Mesendoderm (in vitro differentiated cells): Measurements from ENCODE around the gene LMX1A.

Experiments
- DNase-seq: peaks from one replicate; pipeline ENCODE4 v3.0.0; 2013
- H2AK5ac ChIP-seq: 2 replicates; pipeline ENCODE4 v1.6.1; 2013; ENCODE audit warnings: low read length, inconsistent platforms
- H2BK120ac ChIP-seq: 2 replicates; pipeline ENCODE4 v1.6.1; 2013; ENCODE audit warnings: low read depth, mild to moderate bottlenecking, low read length, moderate library complexity, mixed read lengths
- H2BK15ac ChIP-seq: replicated peaks from 2 replicates; pipeline ENCODE4 v1.6.1; 2013; ENCODE audit warnings: low read depth, mild to moderate bottlenecking, moderate library complexity
- H2BK5ac ChIP-seq: 2 replicates; pipeline ENCODE4 v1.6.1; 2013; ENCODE audit warnings: low read length, inconsistent platforms
- H3K18ac ChIP-seq: 2 replicates; pipeline ENCODE4 v1.6.1; 2013; ENCODE audit warnings: mild to moderate bottlenecking, low read length, mixed read lengths
- H3K23ac ChIP-seq: one replicate; pipeline ENCODE4 v1.6.1; 2013; ENCODE audit warnings: low read length
- H3K27ac ChIP-seq: 2 replicates; pipeline ENCODE4 v1.5.1; 2013; ENCODE audit warnings: low read depth, mild to moderate bottlenecking, inconsistent platforms, low read length, moderate library complexity
- H3K27me3 ChIP-seq: 2 replicates; pipeline ENCODE4 v1.6.1; 2013; ENCODE audit warnings: low read length, control low read depth, mild to moderate bottlenecking, inconsistent platforms; ENCODE audit not compliant: insufficient read depth, poor library complexity
- H3K36me3 ChIP-seq: 2 replicates; pipeline ENCODE4 v1.6.1; 2013; ENCODE audit warnings: low read length, inconsistent platforms; ENCODE audit not compliant: control insufficient read depth, insufficient read depth
- H3K4ac ChIP-seq: one replicate; pipeline ENCODE4 v1.6.1; 2013; ENCODE audit warnings: low read depth, mild to moderate bottlenecking, low read length, moderate library complexity
- H3K4me1 ChIP-seq: 2 replicates; pipeline ENCODE4 v1.6.1; 2013; ENCODE audit warnings: low read depth, low read length, inconsistent platforms; ENCODE audit not compliant: control insufficient read depth
- H3K4me2 ChIP-seq: 2 replicates; pipeline ENCODE4 v1.6.1; 2013; ENCODE audit warnings: low read length
- H3K4me3 ChIP-seq: 2 replicates; pipeline ENCODE4 v1.5.1; 2013; ENCODE audit warnings: mild to moderate bottlenecking, low read length
- H3K56ac ChIP-seq: one replicate; pipeline ENCODE4 v1.6.1; 2013; ENCODE audit warnings: low read length
- H3K79me1 ChIP-seq: 2 replicates; pipeline ENCODE4 v1.6.1; 2013; ENCODE audit warnings: low read length, inconsistent platforms
- H3K79me2 ChIP-seq: 2 replicates; pipeline ENCODE4 v1.6.1; 2013; ENCODE audit warnings: mild to moderate bottlenecking, low read length; ENCODE audit not compliant: control insufficient read depth, insufficient read depth
- H3K9ac ChIP-seq: 2 replicates; pipeline ENCODE4 v1.6.1; 2013; ENCODE audit warnings: low read length, inconsistent platforms
- H4K5ac ChIP-seq: one replicate; pipeline ENCODE4 v1.6.1; 2013; ENCODE audit warnings: low read length
- H4K8ac ChIP-seq: one replicate; pipeline ENCODE4 v1.6.1; 2013; ENCODE audit warnings: low read depth, mild to moderate bottlenecking, control low read depth, low read length, moderate library complexity
- WGBS: extraction: QIAGEN DNeasy Blood & Tissue Kit; methylation state at CpG from one replicate; pipeline ENCODE4 v1.1.7; 2013; ENCODE audit warnings: low lambda C conversion rate, missing lambda C conversion rate; ENCODE audit not compliant: insufficient coverage; ENCODE audit errors: extremely low coverage; 5-methylcytosine and 5-hydroxymethylcytosine counted together

Gene LMX1A

DNA sequence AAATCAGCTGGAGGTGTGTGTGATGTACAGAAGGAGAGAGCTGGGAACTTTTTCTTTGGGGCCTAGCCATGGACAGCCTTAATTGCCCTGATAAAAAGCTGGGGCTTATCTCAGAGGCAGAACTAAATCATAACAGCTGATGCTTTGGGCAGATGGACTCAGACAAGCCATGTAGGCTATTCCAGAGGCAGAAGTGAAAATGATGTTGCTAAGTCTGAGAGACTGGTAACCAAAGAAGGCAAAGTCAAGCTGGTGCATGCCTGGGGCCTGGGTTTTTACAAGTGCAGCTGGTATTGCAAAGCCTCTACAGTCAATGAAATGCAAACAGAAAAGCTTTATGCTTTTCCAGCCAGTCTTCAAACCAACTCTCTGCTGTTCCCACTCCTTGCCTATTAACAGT lies 39.0 kb upstream of the LMX1A start:
- no peaks in the 10 kb centered on the region for H3K27me3 ChIP-seq
- H3K79me2 ChIP-seq, result no peaks in the 10 kb centered on the region
- no peak overlapping the region for H3K18ac ChIP-seq
- no peak overlapping the region for H3K4ac ChIP-seq
- no peak overlapping the region for H2AK5ac ChIP-seq
- no peak overlapping the region for H4K5ac ChIP-seq
- H3K79me1 ChIP-seq, result no peaks in the 10 kb centered on the region
- no peak overlapping the region for H4K8ac ChIP-seq
- no peaks in the 10 kb centered on the region for H3K36me3 ChIP-seq
- peaks cover 2% of the 10 kb centered on the region for H3K4me1 ChIP-seq
- DNase-seq, result no peak
- no peak overlapping the region for H2BK15ac ChIP-seq
- no peak overlapping the region for H3K4me3 ChIP-seq
- H2BK5ac ChIP-seq, result no peak overlapping the region
- no peak overlapping the region for H3K27ac ChIP-seq
- H3K23ac ChIP-seq, result no peak overlapping the region
- no peak overlapping the region for H3K56ac ChIP-seq
- H3K4me2 ChIP-seq, result no peak overlapping the region
- no peak overlapping the region for H2BK120ac ChIP-seq
- H3K9ac ChIP-seq, result no peak overlapping the region

DNA sequence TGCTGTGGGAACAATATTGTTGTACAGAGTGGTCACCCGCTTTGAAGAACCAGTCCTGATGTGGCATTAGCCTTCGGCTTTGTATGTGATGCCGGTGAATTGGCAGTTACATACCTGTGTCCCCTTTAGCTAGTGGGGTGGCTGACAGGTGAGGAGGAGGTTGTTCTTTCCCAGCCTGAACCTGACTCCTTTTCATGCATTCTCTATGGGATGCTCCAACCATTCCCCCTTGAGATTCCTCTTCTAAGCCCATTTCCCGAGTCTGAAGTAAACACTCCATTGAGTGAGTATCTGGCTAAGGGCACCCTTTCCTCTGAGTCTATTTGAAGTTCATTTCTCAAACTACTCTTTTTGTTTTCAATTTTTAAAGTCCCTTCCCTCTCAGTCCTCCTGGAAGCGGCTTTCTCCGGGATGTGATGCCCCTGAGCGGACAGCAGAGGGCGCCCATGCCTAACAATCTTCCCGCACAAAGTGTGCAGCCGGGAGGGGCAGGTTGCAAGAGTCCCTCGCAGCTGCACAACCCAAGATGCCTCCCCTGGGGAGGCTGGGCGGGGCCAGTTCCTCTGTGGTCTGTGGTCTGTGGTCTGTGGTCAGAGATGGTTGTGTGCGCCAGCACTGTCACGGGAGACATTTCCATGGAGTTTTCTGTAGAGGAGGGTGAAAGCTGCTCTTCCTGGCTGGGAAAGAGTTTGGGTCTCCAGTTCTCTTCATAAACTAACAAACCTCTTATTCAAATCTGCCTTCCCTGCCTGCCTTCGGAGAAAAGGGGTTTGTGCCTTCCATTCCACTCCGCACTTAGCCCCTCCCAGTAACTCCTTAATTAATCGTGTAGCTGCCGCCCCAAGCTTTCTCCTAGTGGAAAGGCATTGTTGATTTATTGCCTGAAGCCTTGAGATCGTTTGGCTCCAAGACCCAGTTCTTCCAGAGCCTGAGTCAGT lies 36.4 kb upstream of the LMX1A start:
- H2AK5ac ChIP-seq, result no peak overlapping the region
- no peak overlapping the region for H2BK120ac ChIP-seq
- peaks cover 2% of the 10 kb centered on the region for H3K4me1 ChIP-seq
- no peak overlapping the region for H4K8ac ChIP-seq
- no peaks in the 10 kb centered on the region for H3K27me3 ChIP-seq
- peak overlapping the region; percentile 18 for H3K4me2 ChIP-seq
- no peak overlapping the region for H2BK15ac ChIP-seq
- H3K23ac ChIP-seq, result no peak overlapping the region
- no peak overlapping the region for H3K56ac ChIP-seq
- no peak overlapping the region for H2BK5ac ChIP-seq
- no peaks in the 10 kb centered on the region for H3K79me2 ChIP-seq
- H3K18ac ChIP-seq, result no peak overlapping the region
- H3K4me3 ChIP-seq, result no peak overlapping the region
- no peak overlapping the region for H3K27ac ChIP-seq
- peak; percentile 85 for DNase-seq
- no peaks in the 10 kb centered on the region for H3K79me1 ChIP-seq
- H3K36me3 ChIP-seq, result no peaks in the 10 kb centered on the region
- peak overlapping the region; percentile 13 for H3K9ac ChIP-seq
- H3K4ac ChIP-seq, result no peak overlapping the region
- H4K5ac ChIP-seq, result no peak overlapping the region
- no CpG with 5 or more reads among the region's 19 CpGs for WGBS

DNA sequence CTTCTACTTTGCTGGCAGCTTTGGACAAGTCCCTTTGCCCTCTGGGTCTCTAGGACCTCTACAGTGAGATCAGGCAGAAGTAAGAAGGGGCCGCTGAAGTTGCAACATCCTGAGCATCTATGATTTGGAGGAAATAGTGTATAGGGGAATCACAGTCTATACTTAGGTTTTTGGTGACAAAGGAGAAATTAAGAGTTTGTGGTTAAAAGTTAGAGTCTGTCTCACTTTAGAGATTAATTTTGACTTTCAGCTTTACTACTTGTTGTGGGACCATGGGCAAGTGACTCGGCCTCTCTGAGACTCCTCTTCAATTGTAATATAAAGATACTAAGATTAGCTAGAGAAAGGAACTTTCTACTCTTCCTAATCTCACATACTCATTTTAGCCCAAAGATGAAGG lies 33.1 kb upstream of the LMX1A start:
- Histone ChIP-seq H3K36me3 (no peaks in the 10 kb centered on the region), H2BK15ac (no peak overlapping the region), H2BK5ac (no peak overlapping the region), H3K23ac (no peak overlapping the region), H3K4me2 (no peak overlapping the region), H3K4ac (no peak overlapping the region), H3K79me2 (no peaks in the 10 kb centered on the region), H3K56ac (no peak overlapping the region), H3K9ac (no peak overlapping the region), H3K18ac (no peak overlapping the region), H2BK120ac (no peak overlapping the region), H2AK5ac (no peak overlapping the region), H3K27me3 (peaks cover 2% of the 10 kb centered on the region), H3K79me1 (no peaks in the 10 kb centered on the region), H3K4me3 (no peak overlapping the region), H4K8ac (no peak overlapping the region), H3K4me1 (no peaks in the 10 kb centered on the region), H4K5ac (no peak overlapping the region), H3K27ac (no peak overlapping the region)
- WGBS, result no CpG with 5 or more reads among the region's 2 CpGs
- no peak for DNase-seq

DNA sequence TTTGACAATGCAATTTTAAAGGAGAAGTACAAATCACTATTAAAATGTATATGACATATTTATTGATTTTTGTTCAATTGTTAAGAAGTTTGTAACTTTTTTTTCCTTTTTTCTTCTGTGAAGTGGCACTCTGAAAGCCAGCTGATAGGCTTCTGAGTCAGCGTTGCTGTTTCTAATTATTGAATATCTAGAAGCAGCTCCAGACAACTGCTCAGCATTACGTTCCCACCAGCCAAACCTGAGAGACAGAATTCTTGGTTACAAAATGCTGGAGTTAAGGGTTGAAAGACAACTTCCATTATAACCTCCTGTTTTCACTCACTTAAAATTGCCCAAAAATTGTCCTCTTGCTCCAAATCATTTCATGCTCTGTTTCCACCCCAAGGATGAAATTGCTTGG lies 31.4 kb upstream of the LMX1A start:
- Histone ChIP-seq H3K36me3 (no peaks in the 10 kb centered on the region), H3K9ac (no peak overlapping the region), H4K5ac (no peak overlapping the region), H3K79me2 (no peaks in the 10 kb centered on the region), H2BK120ac (no peak overlapping the region), H3K4me3 (no peak overlapping the region), H2BK15ac (no peak overlapping the region), H3K23ac (no peak overlapping the region), H3K27ac (no peak overlapping the region), H3K79me1 (no peaks in the 10 kb centered on the region), H3K4me2 (no peak overlapping the region), H2BK5ac (no peak overlapping the region), H3K4me1 (no peaks in the 10 kb centered on the region), H4K8ac (no peak overlapping the region), H2AK5ac (no peak overlapping the region), H3K56ac (no peak overlapping the region), H3K18ac (no peak overlapping the region), H3K27me3 (peaks cover 2% of the 10 kb centered on the region), H3K4ac (no peak overlapping the region)
- WGBS, result no CpG with 5 or more reads among the region's 2 CpGs
- DNase-seq, result no peak

DNA sequence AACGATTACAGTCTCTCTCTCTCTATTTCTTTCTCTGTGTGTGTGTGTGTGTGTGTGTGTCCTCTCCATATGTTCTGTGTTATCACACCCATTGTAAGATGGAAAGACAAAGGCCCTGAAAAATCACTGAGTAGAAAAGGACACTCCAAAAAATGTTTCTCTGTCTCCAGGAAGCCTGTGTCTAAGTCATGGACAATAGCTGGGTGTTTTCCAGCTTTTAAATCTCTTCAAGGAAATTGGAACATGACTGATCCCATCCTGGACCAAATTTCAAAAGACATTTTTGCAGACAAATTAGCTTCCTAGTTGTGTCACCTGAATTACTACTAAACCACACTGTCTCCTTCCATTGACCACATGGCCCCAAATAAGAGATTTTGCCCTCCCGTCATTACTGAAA lies 31.0 kb upstream of the LMX1A start:
- Histone ChIP-seq H3K27me3 (peaks cover 2% of the 10 kb centered on the region), H3K56ac (no peak overlapping the region), H2BK5ac (no peak overlapping the region), H3K27ac (no peak overlapping the region), H3K36me3 (no peaks in the 10 kb centered on the region), H2AK5ac (no peak overlapping the region), H3K79me1 (no peaks in the 10 kb centered on the region), H3K4me3 (no peak overlapping the region), H3K4me1 (no peaks in the 10 kb centered on the region), H3K23ac (no peak overlapping the region), H4K8ac (no peak overlapping the region), H2BK120ac (no peak overlapping the region), H3K18ac (no peak overlapping the region), H3K9ac (no peak overlapping the region), H4K5ac (no peak overlapping the region), H3K4ac (no peak overlapping the region), H3K79me2 (no peaks in the 10 kb centered on the region), H3K4me2 (no peak overlapping the region), H2BK15ac (no peak overlapping the region)
- WGBS, result no CpG with 5 or more reads among the region's 2 CpGs
- DNase-seq, result no peak
